ENCODE results near the gene SAMD4B. TPM values are rescaled to one million over a fixed set of nuclear protein-coding genes. Genes with fewer than 3 reads are reported as not detected.

SAMD4B gene
- total RNA-seq, 4 donors from 2014 or later = 60.7 to 102 (median 77.1) TPM

DNA sequence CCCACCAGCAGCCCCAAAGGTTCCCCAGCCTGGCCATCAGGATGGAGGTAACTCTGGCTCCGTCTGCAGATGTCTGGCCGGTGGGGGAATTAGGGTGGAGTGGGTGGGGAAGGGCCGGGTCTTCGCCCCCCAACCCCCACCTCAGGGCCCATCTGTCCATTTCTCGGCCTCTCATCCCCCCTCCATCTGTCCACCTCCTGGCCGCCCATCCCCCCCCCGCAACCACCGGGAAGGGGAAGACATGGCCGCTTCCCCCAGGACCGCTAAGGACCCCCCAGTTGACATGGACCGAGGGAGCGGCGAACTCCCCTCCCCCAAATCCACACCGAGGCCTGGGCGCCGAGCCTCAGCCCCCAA, 22.4 kb upstream of the SAMD4B start:
- no peak for DNase-seq
- Histone ChIP-seq H3K27me3 (peaks cover 10% of the 10 kb centered on the region), H3K4me1 (peaks cover 0 to 8% (median 4%) of the 10 kb centered on the region in 4 donors), H3K9me3 (no peaks in the 10 kb centered on the region), H3K27ac (no peak overlapping the region), H3K36me3 (no peaks in the 10 kb centered on the region), H3K4me3 (peak overlapping the region in 3 of 4 donors; percentile 23 to 57 (median 48))
- TF ChIP-seq POLR2AphosphoS5 (IDR thresholded peaks at IDR 0.05) (no peak), POLR2A (IDR thresholded peaks at IDR 0.05) (no peak), EP300 (IDR thresholded peaks at IDR 0.05; ENCODE audit: low read depth) (no peak)
- TF ChIP-seq, protein P1, sequence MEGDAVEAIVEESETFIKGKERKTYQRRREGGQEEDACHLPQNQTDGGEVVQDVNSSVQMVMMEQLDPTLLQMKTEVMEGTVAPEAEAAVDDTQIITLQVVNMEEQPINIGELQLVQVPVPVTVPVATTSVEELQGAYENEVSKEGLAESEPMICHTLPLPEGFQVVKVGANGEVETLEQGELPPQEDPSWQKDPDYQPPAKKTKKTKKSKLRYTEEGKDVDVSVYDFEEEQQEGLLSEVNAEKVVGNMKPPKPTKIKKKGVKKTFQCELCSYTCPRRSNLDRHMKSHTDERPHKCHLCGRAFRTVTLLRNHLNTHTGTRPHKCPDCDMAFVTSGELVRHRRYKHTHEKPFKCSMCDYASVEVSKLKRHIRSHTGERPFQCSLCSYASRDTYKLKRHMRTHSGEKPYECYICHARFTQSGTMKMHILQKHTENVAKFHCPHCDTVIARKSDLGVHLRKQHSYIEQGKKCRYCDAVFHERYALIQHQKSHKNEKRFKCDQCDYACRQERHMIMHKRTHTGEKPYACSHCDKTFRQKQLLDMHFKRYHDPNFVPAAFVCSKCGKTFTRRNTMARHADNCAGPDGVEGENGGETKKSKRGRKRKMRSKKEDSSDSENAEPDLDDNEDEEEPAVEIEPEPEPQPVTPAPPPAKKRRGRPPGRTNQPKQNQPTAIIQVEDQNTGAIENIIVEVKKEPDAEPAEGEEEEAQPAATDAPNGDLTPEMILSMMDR (IDR thresholded peaks at IDR 0.05) = no peak
- intact Hi-C loops (cut with DNase I; ENCODE audit: low total_unique reads) = no loop called here
- 34% methylated on average over 14 of the region's 16 CpGs; no CpG with 5 or more reads in 1 of the 2 donors for WGBS, 2 donors (ENCODE audit: low coverage in 1 of 2)
- in situ Hi-C loops (cut with MboI; ENCODE audit: low pct_ligation_motif_present in 1 of 4, low pct_unique_long_range_greater_than_20kb in 1 of 4, low sequenced_read_pairs in 3 of 4) = loop anchor here in 2 of 4 donors (10.0 kb wide), 2 partner anchors 125 to 205 kb away; partner anchors contain the start of gene NCCRP1 (in 1 of the 2)

GRCh38 chr19:39321117-39321831, 20.9 kb upstream of the SAMD4B start:
- TF ChIP-seq EP300 (IDR thresholded peaks at IDR 0.05; ENCODE audit: low read depth) = no peak
- TF ChIP-seq POLR2AphosphoS5 (IDR thresholded peaks at IDR 0.05) = no peak
- TF ChIP-seq POLR2A (IDR thresholded peaks at IDR 0.05) = no peak
- TF ChIP-seq, protein P1 (IDR thresholded peaks at IDR 0.05) = no peak
- peak overlapping the region in 3 of 4 donors; percentile 23 to 57 (median 41) for H3K4me3 ChIP-seq
- 25% methylated on average over 5 of the region's 10 CpGs; no CpG with 5 or more reads in 1 of the 2 donors for WGBS, 2 donors (ENCODE audit: low coverage in 1 of 2)
- H3K9me3 ChIP-seq = no peaks in the 10 kb centered on the region
- H3K36me3 ChIP-seq = no peaks in the 10 kb centered on the region
- DNase-seq = no peak
- intact Hi-C loops (cut with DNase I; ENCODE audit: low total_unique reads) = no loop called here
- in situ Hi-C loops (cut with MboI; ENCODE audit: low pct_ligation_motif_present in 1 of 4, low pct_unique_long_range_greater_than_20kb in 1 of 4, low sequenced_read_pairs in 3 of 4) = loop anchor here in 2 of 4 donors (10.0 kb wide), 2 partner anchors 126 to 206 kb away; partner anchors contain the start of gene NCCRP1 (in 1 of the 2)
- peak overlapping the region in 1 of 4 donors; percentile 29 for H3K27ac ChIP-seq
- peaks cover 10% of the 10 kb centered on the region for H3K27me3 ChIP-seq
- peaks cover 0 to 8% (median 4%) of the 10 kb centered on the region in 4 donors for H3K4me1 ChIP-seq

- H3K36me3 ChIP-seq = no peaks in the 10 kb centered on the region
- H3K4me1 ChIP-seq = peaks cover 0 to 8% (median 4%) of the 10 kb centered on the region in 4 donors
- H3K4me3 ChIP-seq = no peak overlapping the region
- TF ChIP-seq POLR2A (IDR thresholded peaks at IDR 0.05) (no peak), EP300 (IDR thresholded peaks at IDR 0.05; ENCODE audit: low read depth) (no peak), POLR2AphosphoS5 (IDR thresholded peaks at IDR 0.05) (no peak)
- TF ChIP-seq, protein P1 (IDR thresholded peaks at IDR 0.05) = no peak
- no peaks in the 10 kb centered on the region for H3K9me3 ChIP-seq
- in situ Hi-C loops (cut with MboI; ENCODE audit: low pct_ligation_motif_present in 1 of 4, low pct_unique_long_range_greater_than_20kb in 1 of 4, low sequenced_read_pairs in 3 of 4) = loop anchor here in 2 of 4 donors (10.0 kb wide), 2 partner anchors 127 to 207 kb away; partner anchors contain the start of gene NCCRP1 (in 1 of the 2)
- intact Hi-C loops (cut with DNase I; ENCODE audit: low total_unique reads) = no loop called here
- no peak for DNase-seq
- H3K27me3 ChIP-seq = peaks cover 10% of the 10 kb centered on the region
- H3K27ac ChIP-seq = no peak overlapping the region
Measured at GRCh38 chr19:39321832-39322176, 20.4 kb upstream of the SAMD4B start.

- Histone ChIP-seq H3K4me1 (peaks cover 0 to 8% (median 6%) of the 10 kb centered on the region in 4 donors), H3K27ac (no peak overlapping the region), H3K36me3 (no peaks in the 10 kb centered on the region), H3K9me3 (no peaks in the 10 kb centered on the region), H3K27me3 (peaks cover 10% of the 10 kb centered on the region), H3K4me3 (no peak overlapping the region)
- in situ Hi-C loops (cut with MboI; ENCODE audit: low pct_ligation_motif_present in 1 of 4, low pct_unique_long_range_greater_than_20kb in 1 of 4, low sequenced_read_pairs in 3 of 4) (loop anchor here in 2 of 4 donors (10.0 kb wide), 2 partner anchors 130 to 210 kb away; partner anchors contain the start of gene NCCRP1 (in 1 of the 2)), intact Hi-C loops (cut with DNase I; ENCODE audit: low total_unique reads) (no loop called here)
- TF ChIP-seq POLR2A (IDR thresholded peaks at IDR 0.05) (no peak), POLR2AphosphoS5 (IDR thresholded peaks at IDR 0.05) (no peak), EP300 (IDR thresholded peaks at IDR 0.05; ENCODE audit: low read depth) (no peak)
- TF ChIP-seq, protein P1 (IDR thresholded peaks at IDR 0.05) = no peak
- 53 to 71% methylated on average over 5 of the region's 5 CpGs for WGBS, 2 donors (ENCODE audit: low coverage in 1 of 2)
- no peak for DNase-seq
Measured at GRCh38 chr19:39324242-39324842, 17.9 kb upstream of the SAMD4B start.
